Urinary bladder (tissue), 4 donors: ENCODE data around the gene TMEM107. TPM values are rescaled to one million over a fixed set of nuclear protein-coding genes. Genes with fewer than 3 reads are reported as not detected.

Experiments used
- DNase-seq: peaks from one replicate; pipeline ENCODE4 v3.0.0-alpha.2; 2015; ENCODE audit errors: extremely low spot score
- H3K27ac ChIP-seq: one replicate; pipeline ENCODE4 v1.5.1; 2013; ENCODE audit warnings: low read depth, mild to moderate bottlenecking, moderate library complexity
- H3K36me3 ChIP-seq: one replicate; pipeline ENCODE4 v1.6.1; 2013; ENCODE audit warnings: mild to moderate bottlenecking, moderate library complexity; ENCODE audit not compliant: insufficient read depth
- H3K4me1 ChIP-seq: one replicate; pipeline ENCODE4 v1.6.1; 2013; ENCODE audit warnings: mild to moderate bottlenecking, moderate library complexity; ENCODE audit not compliant: insufficient read depth
- H3K4me3 ChIP-seq: one replicate; pipeline ENCODE4 v1.5.1; 2013; ENCODE audit warnings: low read depth, low read length
- WGBS: extraction: QIAGEN DNeasy Blood & Tissue Kit; methylation state at CpG from one replicate; pipeline ENCODE4 v1.1.7; 2013; 5-methylcytosine and 5-hydroxymethylcytosine counted together
- polyA plus RNA-seq: library from polyadenylated mRNA; stranded (reverse); fragments of 200-250 nt; gene quantifications from one replicate; pipeline ENCODE4 v1.2.3, GENCODE V29; 2013
- total RNA-seq: library from RNA; depleted of rRNA; stranded (reverse); fragments of >200 nt; gene quantifications from one replicate; pipeline ENCODE4 v1.2.3, GENCODE V29; 2014
- donor health status: healthy with polysubstance abuse.
- donor health status: healthy.

The TMEM107 gene
- total and polyA plus RNA-seq, 2 donors, result 21.6 to 40.4 TPM

DNA sequence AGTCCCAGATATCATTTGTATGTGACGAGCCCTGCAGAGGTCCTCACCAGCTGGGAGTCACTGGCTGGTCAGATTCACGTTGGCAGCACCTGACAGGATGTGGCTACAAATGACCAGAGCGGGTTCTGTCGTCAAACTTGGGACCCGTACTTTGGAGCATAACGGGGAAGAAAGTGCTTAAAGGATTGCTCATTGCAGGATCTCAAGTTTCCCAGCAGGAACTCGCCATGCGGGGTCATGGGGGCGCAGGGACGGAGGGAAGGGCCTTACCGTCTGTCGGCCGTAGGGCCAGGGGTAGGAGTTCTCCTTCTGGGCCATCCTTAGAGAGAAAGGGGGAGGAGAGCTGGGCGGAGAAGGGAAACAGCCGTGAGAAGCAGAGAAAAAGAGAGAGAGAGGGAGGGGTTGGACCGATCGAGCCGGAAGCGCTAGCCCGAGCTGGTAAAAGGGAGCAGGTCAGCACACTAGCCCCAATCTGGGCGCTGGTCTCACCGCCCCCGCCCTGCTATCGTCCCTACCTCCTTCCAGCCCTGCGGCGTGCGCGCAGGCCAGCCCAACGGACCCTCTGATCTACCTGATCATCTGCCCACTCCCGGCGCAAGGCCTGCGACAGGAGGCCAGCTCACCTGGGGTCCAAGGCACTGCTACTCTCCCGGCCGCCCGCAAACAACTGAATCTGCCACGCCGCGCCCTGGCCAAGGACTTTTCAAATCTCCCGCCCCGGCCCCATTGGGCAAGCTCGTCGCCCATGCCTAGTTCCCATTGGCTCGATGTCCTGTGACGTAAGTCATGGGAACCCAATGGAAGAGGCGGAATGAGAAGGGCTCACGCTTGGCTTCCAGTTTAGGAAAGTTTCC is 34.0 kb upstream of the TMEM107 start, which contains the start of gene AURKB:
Gene AURKB (minus strand): TSS at position 669 of the 854 bp plus-strand sequence. CDS start 351 bp downstream, at position 318.
- no peaks in the 10 kb centered on the region for H3K4me1 ChIP-seq
- no peak within 1 kb of the TSS for H3K27ac ChIP-seq
- peak; percentile 95 for DNase-seq
- WGBS, result 1% methylated on average over 46 of the region's 46 CpGs
- H3K36me3 ChIP-seq, result no peaks in the 10 kb centered on the region
- H3K4me3 ChIP-seq, result peak within 1 kb of the TSS; percentile 32

DNA sequence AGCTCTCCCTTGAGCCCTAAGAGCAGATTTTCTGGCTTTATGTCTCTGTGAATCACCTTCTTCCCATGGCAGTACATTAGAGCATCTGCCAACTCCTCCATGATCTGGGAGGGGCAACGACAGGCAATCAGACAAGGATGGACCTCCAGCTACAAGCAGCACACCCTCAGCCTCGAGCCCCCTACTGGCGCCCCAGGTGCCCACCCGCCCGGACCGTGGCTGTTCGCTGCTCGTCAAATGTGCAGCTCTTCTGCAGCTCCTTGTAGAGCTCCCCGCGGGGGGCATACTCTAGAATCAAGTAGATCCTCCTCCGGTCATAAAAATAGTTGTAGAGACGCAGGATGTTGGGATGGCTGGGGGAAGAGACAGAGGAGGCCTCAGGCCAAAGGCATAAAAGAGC is 30.4 kb upstream of the TMEM107 start:
- H3K4me3 ChIP-seq, result no peak overlapping the region
- no peaks in the 10 kb centered on the region for H3K36me3 ChIP-seq
- no peak for DNase-seq
- 93% methylated on average over 12 of the region's 12 CpGs for WGBS
- no peak overlapping the region for H3K27ac ChIP-seq
- no peaks in the 10 kb centered on the region for H3K4me1 ChIP-seq

DNA sequence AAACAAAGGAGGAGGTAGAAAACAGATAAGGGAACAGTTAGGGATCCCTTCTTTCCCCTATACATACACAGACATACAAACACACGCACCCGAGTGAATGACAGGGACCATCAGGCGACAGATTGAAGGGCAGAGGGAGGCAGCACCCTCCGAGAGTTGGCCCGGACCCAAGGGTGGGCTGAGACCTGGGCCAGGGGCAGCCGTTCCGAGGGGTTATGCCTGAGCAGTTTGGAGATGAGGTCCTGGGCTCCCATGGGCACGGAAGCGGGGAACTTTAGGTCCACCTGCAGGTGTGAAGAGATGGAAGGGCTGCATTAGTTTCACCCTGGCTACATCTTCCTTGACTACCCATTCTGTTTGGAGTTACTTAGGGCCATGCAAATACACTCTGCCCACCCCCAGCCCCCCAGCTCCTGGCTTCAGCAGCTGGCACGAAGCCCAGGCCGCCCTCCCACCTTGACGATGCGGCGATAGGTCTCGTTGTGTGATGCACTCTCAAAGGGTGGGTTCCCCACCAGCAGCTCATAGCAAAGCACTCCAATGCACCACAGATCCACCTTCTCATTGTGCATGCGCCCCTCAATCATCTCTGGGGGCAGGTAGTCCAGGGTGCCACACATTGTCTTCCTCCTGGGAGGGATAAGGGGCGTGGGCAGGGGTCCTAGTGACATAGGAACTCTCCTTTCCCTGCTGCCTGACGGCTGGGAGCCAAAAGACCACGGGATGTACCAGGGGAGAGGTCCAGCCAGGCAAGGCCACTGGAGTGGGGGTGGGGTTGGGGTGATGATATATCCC is 28.8 kb upstream of the TMEM107 start:
- DNase-seq, result no peak
- Histone ChIP-seq H3K36me3 (no peaks in the 10 kb centered on the region), H3K4me1 (no peaks in the 10 kb centered on the region), H3K4me3 (no peak overlapping the region), H3K27ac (no peak overlapping the region)
- 87% methylated on average over 19 of the region's 19 CpGs for WGBS

DNA sequence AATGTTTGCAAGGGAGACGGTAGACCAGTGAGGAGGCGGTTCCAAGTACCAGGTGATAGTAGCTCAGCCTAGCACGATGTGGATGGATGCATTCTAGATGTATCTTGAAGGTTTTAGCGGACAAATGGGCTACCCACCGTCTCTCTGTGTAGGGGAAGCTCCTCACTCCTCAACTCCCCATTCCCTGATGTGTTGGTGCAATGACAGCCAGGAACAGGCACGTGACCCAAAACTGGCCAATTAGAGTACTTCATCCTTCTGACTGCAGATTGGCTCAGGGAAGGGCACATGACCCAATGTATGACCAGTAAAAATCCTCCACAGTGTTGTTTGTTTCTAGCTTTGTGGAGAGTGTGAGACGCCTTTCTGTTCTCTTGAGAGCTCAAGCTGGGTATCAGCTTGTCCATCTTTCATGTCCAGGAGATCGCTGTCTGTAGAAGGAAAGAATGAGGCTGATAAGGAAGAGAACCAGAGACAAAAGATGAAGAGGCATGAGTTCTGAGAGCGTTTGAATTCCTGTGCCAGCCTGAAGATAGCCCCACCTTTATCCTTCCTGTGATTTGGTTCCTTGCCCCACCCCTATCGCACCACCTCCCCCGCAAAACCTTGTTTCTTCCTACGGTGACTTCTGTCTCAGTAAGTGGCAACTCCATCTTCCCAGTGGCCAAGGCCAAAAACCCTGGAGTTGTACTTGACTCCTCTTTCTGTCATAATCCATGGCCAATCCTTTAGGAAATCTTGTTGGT is 16.1 kb upstream of the TMEM107 start:
- H3K4me1 ChIP-seq, result no peaks in the 10 kb centered on the region
- no peaks in the 10 kb centered on the region for H3K36me3 ChIP-seq
- DNase-seq, result peak; percentile 78
- no peak overlapping the region for H3K4me3 ChIP-seq
- 8% methylated on average over 12 of the region's 12 CpGs for WGBS
- no peak overlapping the region for H3K27ac ChIP-seq

DNA sequence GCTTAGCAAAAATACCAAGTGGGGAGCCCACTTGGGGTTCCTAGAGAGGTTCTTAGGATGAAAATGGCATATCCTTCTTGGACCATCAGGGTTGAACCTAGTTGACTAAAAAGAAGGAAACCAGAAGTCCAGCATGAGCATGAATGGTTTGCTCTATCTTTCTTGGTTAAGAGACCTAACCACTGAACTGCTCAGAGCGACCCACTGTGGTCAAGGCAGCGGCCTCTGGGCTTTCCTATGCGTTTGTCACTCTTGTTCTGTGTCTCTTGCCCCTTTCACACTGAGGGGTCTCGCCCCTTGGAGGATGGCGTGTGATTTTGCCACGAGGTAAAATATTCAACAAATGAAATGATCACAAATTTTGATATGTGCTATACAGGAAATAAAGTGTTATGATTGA is 14.3 kb upstream of the TMEM107 start:
- H3K4me1 ChIP-seq, result no peaks in the 10 kb centered on the region
- DNase-seq, result no peak
- 41% methylated on average over 6 of the region's 6 CpGs for WGBS
- no peaks in the 10 kb centered on the region for H3K36me3 ChIP-seq
- no peak overlapping the region for H3K4me3 ChIP-seq
- H3K27ac ChIP-seq, result no peak overlapping the region

DNA sequence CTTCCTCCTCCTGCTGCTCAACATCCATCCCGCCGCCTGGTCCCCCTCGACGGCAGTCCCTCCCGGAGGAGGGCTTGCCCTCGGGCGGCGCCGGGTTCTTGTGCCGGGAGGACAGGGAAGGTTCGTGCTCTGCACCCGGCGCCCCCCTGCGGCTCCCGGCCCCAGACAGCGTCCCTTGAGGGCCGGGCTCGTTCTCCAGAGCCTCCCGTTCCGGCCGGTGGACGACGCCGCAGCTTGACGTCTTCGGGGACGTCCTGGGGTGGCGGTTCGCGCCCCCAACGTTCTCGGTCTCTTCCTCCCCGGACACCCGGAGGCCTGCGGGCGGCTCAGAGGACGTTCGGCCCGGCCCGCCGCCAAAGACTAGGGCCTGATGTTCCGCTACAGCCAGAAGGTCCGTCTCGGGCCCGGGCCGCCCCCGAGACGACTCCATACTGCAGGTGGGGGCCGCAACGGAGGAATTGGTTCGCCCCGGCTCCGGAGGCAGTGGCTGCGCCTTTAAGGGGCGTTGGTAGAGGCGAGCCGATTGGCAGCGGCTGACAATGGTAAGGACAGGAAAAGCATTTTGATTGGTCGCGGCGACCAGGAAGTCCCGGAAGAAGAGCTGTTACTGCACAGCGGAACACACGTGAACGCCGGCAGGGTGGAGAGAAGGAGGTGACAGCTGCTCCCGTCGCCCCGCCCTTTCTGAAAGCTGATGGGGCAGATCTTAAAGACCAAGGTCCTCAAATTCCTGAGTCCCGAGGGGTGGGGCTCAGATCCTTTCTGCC is 13.7 kb upstream of the TMEM107 start, which contains the start of gene BORCS6:
Gene BORCS6 (minus strand): TSS at position 470 of the 767 bp plus-strand sequence. CDS start 40 bp downstream, at position 430.
- peak; percentile 94 for DNase-seq
- Histone ChIP-seq H3K4me1 (no peaks in the 10 kb centered on the region), H3K4me3 (peak within 1 kb of the TSS; percentile 71), H3K27ac (peak within 1 kb of the TSS; percentile 94), H3K36me3 (no peaks in the 10 kb centered on the region)
- under 1% methylated on average over 70 of the region's 70 CpGs for WGBS

DNA sequence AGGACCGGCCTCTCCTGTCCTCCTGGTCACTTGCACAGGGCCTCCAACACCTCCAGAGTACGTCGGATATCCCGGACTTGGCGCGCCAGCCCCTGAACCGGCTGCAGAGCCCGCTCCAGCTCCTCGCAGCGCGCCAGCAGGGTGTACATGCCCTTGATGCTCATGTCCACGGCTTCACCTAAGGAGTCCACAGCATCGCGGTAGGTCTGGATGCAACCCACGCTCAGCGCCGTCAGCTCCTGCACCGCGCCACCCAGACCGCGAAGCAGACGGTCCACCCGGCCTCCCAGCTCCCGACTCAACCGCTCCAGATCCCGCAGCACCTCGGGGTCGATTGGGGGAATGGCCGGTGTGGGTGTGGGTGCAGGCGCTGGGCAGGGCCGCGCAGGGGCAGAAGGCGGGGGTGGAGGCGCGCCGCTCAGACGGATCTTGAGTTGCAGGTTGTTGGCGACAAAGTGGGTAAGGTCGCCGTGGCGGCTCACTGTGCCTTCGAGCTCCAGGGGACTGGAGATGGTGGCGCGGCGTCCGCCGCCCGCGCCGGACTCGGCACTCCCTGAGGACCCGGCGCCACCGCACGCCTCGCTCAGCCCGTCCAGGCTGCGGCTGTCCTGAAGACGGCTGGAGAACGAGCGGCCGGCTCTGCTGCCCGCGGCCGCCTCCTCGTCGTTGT is 13.0 kb upstream of the TMEM107 start:
- no peaks in the 10 kb centered on the region for H3K4me1 ChIP-seq
- peak overlapping the region; percentile 71 for H3K4me3 ChIP-seq
- WGBS, result 3% methylated on average over 67 of the region's 67 CpGs
- no peaks in the 10 kb centered on the region for H3K36me3 ChIP-seq
- DNase-seq, result no peak
- peak overlapping the region; percentile 94 for H3K27ac ChIP-seq

DNA sequence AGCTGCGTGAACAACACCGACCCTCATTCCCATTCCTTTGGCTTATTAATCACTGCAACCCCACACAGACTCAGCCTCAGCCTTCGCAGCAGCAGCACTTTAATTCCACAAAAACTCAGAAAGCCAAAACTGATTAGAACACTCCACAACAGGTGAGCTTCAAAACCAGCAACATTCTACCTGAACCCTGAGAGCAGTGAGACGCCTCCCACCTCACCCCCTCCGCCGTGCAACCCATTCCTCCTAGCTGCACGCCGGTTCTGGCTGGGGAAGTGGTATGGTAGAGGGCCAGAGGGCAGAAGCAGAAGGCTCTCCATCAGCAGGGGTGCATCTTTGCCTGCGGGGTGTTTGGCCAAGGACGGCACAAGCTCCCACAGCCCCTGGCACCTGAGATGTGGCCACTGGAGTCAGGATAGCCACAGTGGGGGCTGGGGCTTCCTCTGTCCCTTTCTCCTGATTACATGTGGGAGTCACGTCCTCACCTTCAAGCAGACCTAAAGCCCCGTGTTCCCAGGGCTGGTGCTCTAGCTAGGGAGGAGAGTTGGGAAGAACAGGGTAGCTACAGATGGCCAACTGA is 12.2 kb upstream of the TMEM107 start:
- H3K4me1 ChIP-seq, result no peaks in the 10 kb centered on the region
- WGBS, result 31% methylated on average over 12 of the region's 12 CpGs
- DNase-seq, result no peak

DNA sequence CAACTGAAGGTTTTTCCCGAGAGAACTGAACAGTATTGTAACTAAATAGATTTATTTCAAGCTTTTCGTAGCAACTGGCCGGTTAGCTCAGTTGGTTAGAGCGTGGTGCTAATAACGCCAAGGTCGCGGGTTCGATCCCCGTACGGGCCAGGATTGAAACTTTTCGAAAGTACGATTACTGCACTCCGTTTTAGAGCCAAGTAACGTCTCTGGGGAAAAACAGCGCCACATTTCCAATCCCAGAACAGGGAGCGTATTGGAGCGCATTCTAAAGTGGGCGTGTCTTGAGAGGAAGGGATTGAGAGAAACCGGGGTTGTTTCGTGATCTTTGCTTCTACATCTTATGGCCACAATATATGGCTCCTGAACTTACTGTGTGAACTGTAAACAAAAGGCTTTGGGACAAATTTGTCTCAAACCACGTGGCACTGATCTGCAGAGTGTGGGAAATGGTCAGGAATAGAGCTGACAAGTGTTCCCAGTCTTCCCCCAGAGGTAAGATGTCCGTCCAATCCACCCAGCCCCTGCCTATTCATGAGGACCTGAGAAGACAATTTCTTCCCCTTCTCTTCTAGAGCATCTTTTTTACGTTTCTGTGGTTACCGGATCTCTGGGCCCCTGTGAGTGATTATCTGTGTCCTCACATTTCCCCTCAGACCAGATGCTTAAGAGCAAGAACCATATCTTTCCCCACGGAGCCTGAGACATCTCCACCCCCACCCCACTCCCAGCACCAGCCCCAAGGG is 11.5 kb upstream of the TMEM107 start:
- Histone ChIP-seq H3K36me3 (no peaks in the 10 kb centered on the region), H3K4me3 (peak overlapping the region; percentile 21), H3K27ac (peak overlapping the region; percentile 55), H3K4me1 (no peaks in the 10 kb centered on the region)
- peak; percentile 95 for DNase-seq
- under 1% methylated on average over 25 of the region's 25 CpGs for WGBS

More for the DNA sequence above, 12.2 kb upstream of the TMEM107 start:
- Histone ChIP-seq H3K27ac (no peak overlapping the region), H3K36me3 (no peaks in the 10 kb centered on the region), H3K4me3 (peak overlapping the region; percentile 71)

DNA sequence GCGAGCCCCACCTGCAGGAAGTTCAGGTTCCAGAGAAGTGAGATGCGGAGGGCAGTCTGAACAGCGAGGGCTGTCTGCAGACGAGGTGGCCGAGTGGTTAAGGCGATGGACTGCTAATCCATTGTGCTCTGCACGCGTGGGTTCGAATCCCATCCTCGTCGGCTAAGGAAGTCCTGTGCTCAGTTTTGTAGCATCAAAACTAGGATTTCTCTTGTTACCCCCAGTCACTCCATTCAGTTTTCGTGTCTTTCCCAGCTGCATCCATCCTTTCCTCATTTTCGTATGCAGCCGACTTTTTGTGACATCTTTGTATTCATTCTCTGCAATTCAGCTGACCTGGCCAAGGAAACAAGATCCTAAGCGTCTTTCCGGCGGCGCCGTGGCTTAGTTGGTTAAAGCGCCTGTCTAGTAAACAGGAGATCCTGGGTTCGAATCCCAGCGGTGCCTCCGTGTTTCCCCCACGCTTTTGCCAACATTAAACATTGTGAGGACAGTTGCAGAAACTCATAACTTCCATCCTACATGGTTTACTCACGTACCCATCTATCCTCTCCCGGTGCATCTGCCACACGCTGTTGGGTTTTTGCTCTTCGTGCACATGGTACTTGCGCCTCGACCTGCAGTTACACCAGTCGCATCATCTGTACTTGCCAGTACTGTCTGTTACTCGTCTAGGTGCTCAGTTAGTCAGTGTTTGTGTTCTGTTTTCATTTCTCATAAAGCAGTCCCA is 10.8 kb upstream of the TMEM107 start:
- Histone ChIP-seq H3K4me1 (no peaks in the 10 kb centered on the region), H3K27ac (peak overlapping the region; percentile 55), H3K4me3 (peak overlapping the region; percentile 56), H3K36me3 (no peaks in the 10 kb centered on the region)
- under 1% methylated on average over 32 of the region's 32 CpGs for WGBS
- DNase-seq, result peak; percentile 96

DNA sequence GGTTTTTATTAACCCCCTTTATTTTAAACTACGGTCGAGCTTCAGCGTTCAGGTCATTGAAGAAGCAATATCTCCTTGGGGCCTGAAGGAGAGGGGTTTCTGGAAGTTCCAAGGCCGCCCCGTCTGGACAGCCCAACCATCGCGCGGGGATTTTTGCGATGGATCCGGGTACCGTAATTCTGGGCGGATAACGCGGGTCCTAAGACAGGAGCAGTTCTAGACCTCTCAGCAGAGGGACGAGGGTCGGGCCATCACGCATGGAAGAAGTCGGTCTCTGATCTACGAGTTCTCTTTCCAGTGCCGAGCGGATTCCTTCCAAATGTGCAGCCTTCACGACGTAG is 10.2 kb upstream of the TMEM107 start:
- Histone ChIP-seq H3K36me3 (no peaks in the 10 kb centered on the region), H3K4me1 (no peaks in the 10 kb centered on the region), H3K27ac (peak overlapping the region; percentile 88), H3K4me3 (peak overlapping the region; percentile 56)
- no peak for DNase-seq
- under 1% methylated on average over 23 of the region's 23 CpGs for WGBS
